Astrocyte of the hippocampus (primary cell): ENCODE data around the gene SYT14.
A peak's percentile ranks its signal among the peaks of the same experiment; 100 is the strongest.
"Not testable (repeated sequence)": the region's sequence is repeated elsewhere in the genome, so short reads cannot be mapped to it uniquely, and the experiment has no call there.

ENCODE experiments used
- DNase-seq: peaks from one replicate; pipeline ENCODE4 v3.0.0; 2011; ENCODE audit warnings: low read depth, low spot score

The SYT14 gene

GRCh38 chr1:209936125-209936524 is 1.9 kb upstream of the SYT14 start:
- no peak for DNase-seq

- DNase-seq: no peak
These were observed 7.4 kb downstream of the SYT14 start for GRCh38 chr1:209945377-209945776.

- DNase-seq: no peak
These were observed 10.1 kb downstream of the SYT14 start for GRCh38 chr1:209948155-209948554.

DNA sequence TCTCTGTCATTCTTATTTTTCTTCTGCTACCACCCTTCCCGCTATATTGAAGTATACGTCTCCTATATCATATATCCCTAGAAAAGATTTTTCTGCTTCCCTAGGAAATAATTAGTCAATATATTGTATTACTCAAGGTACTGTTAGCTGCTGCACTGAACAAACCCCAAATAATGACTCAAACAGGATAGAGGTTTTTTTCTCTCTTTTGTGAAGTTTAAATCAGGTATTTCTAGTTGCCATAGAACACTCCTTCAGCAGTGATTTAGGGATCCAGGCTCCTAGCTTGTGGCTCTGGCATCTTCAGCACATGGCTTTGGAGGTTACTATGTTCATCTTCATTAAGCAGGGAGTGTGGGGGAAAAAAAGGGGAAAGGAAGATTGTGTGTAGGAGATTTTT is 18.1 kb downstream of the SYT14 start:
- DNase-seq: no peak

DNA sequence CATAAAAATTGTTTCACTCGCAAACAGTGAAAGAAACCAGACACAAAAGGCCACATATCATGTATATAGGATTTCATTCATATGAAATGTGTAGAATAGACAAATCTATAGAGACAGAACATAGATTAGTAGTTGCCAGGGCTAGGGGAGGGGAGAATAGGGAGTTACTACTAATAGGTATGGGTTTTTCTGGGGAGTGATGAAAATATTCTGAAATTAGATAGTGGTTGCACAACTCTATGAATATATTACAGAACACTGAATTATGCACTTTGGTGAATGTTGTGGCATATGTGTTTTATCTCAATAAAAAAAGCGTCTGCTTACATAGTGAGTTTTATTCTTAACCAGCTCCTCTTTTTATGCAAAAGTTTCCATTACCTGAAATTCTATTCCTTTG is 21.6 kb downstream of the SYT14 start:
- DNase-seq: no peak

GRCh38 chr1:209960926-209961325 is 22.9 kb downstream of the SYT14 start:
- DNase-seq: no peak

GRCh38 chr1:209962388-209962787 is 24.4 kb downstream of the SYT14 start:
- no peak for DNase-seq

- no peak for DNase-seq
These were observed 24.8 kb downstream of the SYT14 start for GRCh38 chr1:209962856-209963255.

DNA sequence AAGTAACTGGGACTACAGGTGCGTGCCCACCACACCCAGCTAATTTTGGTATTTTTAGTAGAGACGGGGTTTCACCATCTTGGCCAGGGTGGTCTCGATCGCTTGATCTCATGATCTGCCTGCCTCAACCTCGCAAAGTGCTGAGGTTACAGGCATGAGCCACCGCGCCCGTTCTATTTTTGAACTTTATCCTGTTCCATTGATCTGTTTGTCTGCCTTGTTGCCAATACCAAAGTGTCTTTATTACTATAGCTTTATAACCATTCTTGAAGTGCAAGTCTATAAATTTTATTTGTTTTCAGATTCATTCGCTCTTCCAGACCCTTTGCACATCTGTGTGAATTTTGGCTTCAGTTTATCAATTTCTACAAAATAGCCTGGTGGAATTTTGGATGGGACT is 28.0 kb downstream of the SYT14 start:
- no peak for DNase-seq

- DNase-seq: not testable (repeated sequence)
These were observed 40.7 kb downstream of the SYT14 start for GRCh38 chr1:209978721-209979120.

GRCh38 chr1:209983953-209984352 is 45.9 kb downstream of the SYT14 start:
- DNase-seq: no peak

- DNase-seq: no peak
These were observed 47.0 kb downstream of the SYT14 start for GRCh38 chr1:209985002-209985401.

- peak; percentile 4 for DNase-seq
These were observed 50.7 kb downstream of the SYT14 start for GRCh38 chr1:209988706-209989105.

DNA sequence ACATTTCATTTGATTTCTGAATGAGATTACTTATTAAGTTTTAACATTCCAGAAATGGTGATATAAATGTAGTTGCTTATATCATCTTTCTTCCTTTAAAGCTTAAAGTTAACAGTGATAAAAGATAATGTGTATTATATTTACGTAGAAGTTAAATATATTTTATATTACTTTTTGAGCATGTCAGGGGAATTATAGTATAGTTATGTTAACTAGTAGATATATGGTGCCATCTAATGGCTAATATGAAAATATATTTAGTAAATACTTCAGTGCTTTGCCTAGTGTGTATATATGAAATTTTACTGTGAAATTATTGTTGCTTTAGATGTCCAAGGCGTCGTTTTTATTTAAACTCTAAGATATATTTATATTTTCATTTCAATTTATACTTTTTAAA is 51.5 kb downstream of the SYT14 start:
- DNase-seq: peak; percentile 11

DNA sequence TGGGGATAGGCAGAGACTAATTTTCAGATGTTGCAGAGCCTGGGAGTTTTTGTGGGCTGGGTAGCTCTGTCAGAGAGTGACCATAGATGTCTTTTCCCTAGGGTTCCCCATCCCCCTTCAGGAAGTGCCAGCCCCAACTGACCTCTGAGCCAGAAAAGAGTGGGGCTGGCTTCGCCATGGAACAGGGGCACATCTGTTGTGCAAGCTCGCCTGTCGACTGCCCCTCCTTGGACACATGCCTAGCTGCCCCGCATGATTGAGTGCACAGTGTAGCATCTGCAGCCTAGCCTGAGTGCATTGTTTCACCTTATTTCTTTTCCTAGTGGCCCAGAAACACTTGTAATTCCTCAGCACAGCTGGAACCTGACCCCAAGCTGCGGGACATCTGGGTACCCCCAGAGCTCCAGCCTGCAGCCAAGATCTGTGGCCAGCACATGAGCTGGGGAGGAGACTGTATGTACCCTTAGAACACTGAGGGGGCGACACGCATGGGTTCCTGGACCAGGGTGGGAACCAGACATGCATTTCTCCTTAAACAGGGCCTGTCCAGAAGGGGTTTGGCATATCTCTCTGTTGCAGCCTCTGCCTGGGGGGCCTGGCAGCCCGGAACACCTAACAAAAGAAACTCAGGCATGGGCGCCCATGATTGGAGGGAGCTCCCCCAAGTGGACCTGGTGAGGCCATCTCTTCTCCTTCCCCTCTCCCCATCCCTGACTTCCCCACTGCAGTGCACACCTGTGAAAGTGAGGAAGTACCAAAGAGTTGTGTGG is 55.2 kb downstream of the SYT14 start:
- DNase-seq: no peak

GRCh38 chr1:209996348-209996747 is 58.3 kb downstream of the SYT14 start:
- no peak for DNase-seq

DNA sequence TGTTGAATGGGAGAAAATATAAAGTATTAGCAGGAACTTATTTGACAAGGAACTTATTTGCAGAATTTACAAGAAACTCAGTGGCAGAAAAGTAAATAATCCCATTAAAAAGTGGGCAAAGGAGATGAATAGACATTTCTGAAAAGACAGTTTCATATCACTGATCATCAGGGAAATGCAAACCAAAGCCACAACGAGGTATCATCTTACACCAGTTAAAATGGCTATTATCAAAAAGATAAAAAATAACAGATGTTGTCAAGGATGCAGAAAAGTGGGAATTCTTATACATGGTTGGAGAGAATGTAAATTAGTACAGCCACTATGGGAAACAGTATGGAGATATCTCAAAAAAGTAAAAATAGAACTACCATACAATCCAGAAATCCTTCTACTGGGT is 61.0 kb downstream of the SYT14 start:
- no peak for DNase-seq

DNA sequence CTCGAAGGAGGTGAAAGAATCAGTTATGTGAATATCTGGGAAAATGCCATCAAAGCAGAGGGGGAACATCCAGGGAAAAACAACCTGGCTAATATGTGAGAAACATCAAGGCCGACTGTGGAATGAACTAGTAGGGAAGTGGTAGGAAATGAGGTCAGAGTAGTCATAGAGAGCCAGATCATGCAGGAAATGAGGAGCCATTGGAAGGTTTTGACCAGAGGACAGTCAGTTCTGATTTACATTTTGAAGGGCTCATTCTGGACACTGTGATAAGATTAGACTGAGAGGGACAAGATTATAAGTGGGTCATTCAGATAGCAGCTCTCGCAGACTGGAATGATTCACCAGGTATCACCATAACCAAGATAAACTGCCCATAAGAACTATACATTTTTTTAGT is 63.7 kb downstream of the SYT14 start:
- DNase-seq: no peak

DNA sequence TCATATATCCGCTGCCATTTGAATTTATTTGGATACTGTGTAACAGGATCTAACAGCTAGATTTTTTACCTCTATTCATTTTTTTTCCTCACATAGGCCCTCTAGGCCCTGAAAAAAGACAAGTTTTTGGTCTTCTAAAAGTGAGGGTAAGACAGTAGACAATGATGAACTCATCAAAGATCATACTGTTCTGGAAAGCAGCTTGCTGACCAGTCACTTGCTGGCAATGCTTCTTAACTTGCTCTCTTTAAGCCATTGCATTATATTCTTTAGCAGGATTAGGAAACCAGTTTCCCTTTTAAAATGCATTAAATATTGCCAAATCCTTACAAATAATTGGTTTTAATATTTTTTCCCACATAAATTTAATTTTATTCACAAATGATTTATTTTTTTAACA is 65.5 kb downstream of the SYT14 start:
- DNase-seq: no peak

DNA sequence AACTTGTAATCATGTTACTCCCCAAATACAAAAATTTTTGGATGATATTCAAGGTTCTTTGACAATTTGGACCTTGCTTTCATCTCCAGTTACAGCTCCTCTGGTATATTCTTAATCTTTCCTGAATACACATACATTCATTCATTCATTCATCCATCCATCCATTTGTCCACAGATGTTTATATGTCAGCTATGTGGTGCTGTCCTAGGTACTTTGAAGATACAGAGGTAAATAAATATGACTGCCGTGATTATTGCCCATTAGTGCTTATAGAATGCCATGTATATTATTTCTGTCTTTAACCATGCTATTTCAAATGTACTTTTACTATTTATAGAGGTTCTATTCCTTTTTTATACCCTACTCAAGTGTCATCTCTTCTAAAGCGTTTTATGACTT is 72.1 kb downstream of the SYT14 start:
- DNase-seq: no peak

GRCh38 chr1:210021145-210021860 is 83.3 kb downstream of the SYT14 start:
- DNase-seq: peak; percentile 5

GRCh38 chr1:210022044-210022443 is 84.0 kb downstream of the SYT14 start:
- DNase-seq: no peak

DNA sequence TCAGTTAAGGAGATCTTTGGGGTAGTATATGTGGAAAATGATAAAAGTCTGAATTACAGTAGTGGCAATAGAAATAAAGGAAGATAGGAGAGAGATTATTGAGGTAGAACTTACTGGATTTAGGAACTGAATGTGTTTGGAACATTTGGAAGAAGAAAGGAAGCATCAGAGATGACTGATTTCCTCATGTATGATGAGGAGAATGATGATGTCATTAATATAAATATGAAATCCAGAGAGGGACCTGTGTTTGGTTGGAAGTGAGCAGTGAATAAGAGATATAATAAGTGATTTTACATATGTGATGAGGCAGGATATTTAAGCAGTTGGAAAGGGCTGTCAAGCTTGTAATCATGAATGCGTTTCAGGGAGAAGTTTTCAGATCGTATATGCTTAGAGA is 86.3 kb downstream of the SYT14 start:
- no peak for DNase-seq
